ENCODE results near the gene ACOT7.

ACOT7 gene

GRCh38 chr1:6359216-6360116 lies 34.1 kb downstream of the ACOT7 start:
- DNase-seq = peak; percentile 41

GRCh38 chr1:6358757-6359201 lies 34.8 kb downstream of the ACOT7 start:
- peak; percentile 68 for DNase-seq

GRCh38 chr1:6358144-6358624 lies 35.4 kb downstream of the ACOT7 start:
- DNase-seq = no peak

GRCh38 chr1:6357243-6357936 lies 36.2 kb downstream of the ACOT7 start:
- DNase-seq = no peak

GRCh38 chr1:6355621-6356020 lies 37.9 kb downstream of the ACOT7 start:
- DNase-seq = no peak

- DNase-seq = no peak
Observed at GRCh38 chr1:6354659-6355317, 38.8 kb downstream of the ACOT7 start.

GRCh38 chr1:6353955-6354658 lies 39.5 kb downstream of the ACOT7 start:
- DNase-seq = no peak

- no peak for DNase-seq
Observed at GRCh38 chr1:6353619-6353954, 40.0 kb downstream of the ACOT7 start.

GRCh38 chr1:6352138-6352563 lies 41.4 kb downstream of the ACOT7 start:
- no peak for DNase-seq

GRCh38 chr1:6351480-6352137 lies 42.0 kb downstream of the ACOT7 start:
- DNase-seq = no peak

- DNase-seq = no peak
Observed at GRCh38 chr1:6350416-6351088, 43.0 kb downstream of the ACOT7 start.

- no peak for DNase-seq
Observed at GRCh38 chr1:6349254-6349943, 44.2 kb downstream of the ACOT7 start.

- DNase-seq = no peak
Observed at GRCh38 chr1:6348511-6349191, 44.9 kb downstream of the ACOT7 start.

- peak; percentile 63 for DNase-seq
Observed at GRCh38 chr1:6347641-6348487, 45.7 kb downstream of the ACOT7 start.

GRCh38 chr1:6345460-6345859 lies 48.1 kb downstream of the ACOT7 start:
- no peak for DNase-seq

GRCh38 chr1:6345009-6345408 lies 48.6 kb downstream of the ACOT7 start:
- DNase-seq = no peak

GRCh38 chr1:6343506-6344405 lies 49.8 kb downstream of the ACOT7 start:
- peak; percentile 87 for DNase-seq

GRCh38 chr1:6342056-6342455 lies 51.5 kb downstream of the ACOT7 start:
- DNase-seq = no peak
